GM10248 (cell line): Measurements from ENCODE around the gene YOD1.

ENCODE experiments used
- CTCF ChIA-PET: fragments of 300-600 bp; sonication (Branson Sonifier 250); formaldehyde crosslinking; extraction: SDS; loops from one replicate; lab custom pipeline; 2021; ENCODE audit warnings: antibody characterized with exemption; lab: Yijun Ruan, JAX
- POLR2A ChIA-PET: fragments of 350-650 bp; sonication (Branson Sonifier 250); formaldehyde crosslinking; extraction: SDS; loops from one replicate; lab custom pipeline; 2020; ENCODE audit warnings: antibody characterized with exemption; lab: Yijun Ruan, JAX
- DNase-seq: peaks from one replicate; pipeline ENCODE4 v3.0.0; 2012; ENCODE audit errors: extremely low spot score
- TF ChIP-seq, protein P1 (sequence below): IDR thresholded peaks from 2 replicates; pipeline ENCODE4 v1.5.1; 2012; ENCODE audit warnings: mild to moderate bottlenecking, low read depth; ENCODE audit errors: extremely low read depth, missing control alignments, control extremely low read depth

Gene YOD1

DNA sequence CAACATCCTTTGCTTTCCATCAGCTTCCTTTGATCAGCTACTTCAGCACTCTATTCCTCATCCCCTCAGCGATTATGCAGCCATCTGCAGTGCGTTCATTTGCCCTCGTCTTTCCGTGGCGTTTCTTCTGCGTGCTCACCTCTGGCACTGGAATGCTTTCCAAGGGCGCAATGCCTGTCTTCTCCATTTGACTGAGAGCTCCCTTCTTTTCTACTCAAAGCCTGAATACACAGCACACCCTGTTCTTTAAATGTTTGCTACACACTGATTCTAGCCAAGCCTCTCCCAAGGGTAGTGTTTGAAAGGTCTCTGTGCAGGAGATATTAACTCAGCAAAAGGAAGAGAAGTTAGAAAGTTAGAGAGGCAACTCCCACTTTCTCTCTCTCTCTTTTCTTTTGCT, 41.1 kb downstream of the YOD1 start:
- POLR2A ChIA-PET: no interaction called here

DNA sequence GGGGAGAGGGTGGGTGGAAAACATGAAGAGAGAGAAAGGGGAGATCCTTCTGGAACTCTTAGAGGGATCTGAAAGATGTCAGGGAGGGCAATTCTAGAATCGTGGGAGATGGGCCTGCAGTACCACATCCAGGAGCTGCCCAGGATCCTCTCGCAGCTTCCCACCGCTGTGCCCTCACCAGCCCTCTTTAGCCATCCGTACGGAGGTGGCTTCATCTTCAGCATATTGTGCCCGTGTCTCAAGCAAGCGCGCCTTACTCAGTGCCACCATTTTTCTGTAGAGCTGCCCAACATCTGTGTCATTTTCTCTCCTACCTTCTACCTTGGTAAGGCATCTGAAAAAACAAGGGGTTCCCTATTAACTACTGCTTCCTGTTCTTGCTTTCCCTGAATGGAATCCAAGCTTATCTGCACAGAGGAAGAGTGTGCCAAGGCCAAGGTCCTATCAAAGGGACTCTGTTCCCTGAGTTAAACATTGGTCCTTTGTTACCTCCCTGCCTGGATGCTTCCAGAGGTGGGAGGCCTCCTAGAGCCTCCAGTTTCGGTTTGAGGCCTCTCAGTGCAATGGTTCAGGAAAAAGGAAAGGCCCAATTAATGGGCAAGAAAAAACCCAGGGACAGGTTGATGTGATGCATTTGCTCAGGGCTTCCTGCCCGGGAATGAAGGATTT, 41.7 kb downstream of the YOD1 start:
- no peak for DNase-seq
- CTCF ChIA-PET: interaction anchor here (1.3 to 2.7 kb wide), 2 partner anchors 12 to 27 kb away, joined by 3 to 12 read pairs; no protein-coding TSS in a partner anchor
- TF ChIP-seq, protein P1, sequence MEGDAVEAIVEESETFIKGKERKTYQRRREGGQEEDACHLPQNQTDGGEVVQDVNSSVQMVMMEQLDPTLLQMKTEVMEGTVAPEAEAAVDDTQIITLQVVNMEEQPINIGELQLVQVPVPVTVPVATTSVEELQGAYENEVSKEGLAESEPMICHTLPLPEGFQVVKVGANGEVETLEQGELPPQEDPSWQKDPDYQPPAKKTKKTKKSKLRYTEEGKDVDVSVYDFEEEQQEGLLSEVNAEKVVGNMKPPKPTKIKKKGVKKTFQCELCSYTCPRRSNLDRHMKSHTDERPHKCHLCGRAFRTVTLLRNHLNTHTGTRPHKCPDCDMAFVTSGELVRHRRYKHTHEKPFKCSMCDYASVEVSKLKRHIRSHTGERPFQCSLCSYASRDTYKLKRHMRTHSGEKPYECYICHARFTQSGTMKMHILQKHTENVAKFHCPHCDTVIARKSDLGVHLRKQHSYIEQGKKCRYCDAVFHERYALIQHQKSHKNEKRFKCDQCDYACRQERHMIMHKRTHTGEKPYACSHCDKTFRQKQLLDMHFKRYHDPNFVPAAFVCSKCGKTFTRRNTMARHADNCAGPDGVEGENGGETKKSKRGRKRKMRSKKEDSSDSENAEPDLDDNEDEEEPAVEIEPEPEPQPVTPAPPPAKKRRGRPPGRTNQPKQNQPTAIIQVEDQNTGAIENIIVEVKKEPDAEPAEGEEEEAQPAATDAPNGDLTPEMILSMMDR: no peak
- POLR2A ChIA-PET: no interaction called here

More for the DNA sequence above, 41.1 kb downstream of the YOD1 start:
- no peak for DNase-seq
- CTCF ChIA-PET: interaction anchor here (2.7 kb wide), 1 partner anchor 28 kb away, joined by 12 read pairs; no protein-coding TSS in a partner anchor
- TF ChIP-seq, protein P1: no peak

DNA sequence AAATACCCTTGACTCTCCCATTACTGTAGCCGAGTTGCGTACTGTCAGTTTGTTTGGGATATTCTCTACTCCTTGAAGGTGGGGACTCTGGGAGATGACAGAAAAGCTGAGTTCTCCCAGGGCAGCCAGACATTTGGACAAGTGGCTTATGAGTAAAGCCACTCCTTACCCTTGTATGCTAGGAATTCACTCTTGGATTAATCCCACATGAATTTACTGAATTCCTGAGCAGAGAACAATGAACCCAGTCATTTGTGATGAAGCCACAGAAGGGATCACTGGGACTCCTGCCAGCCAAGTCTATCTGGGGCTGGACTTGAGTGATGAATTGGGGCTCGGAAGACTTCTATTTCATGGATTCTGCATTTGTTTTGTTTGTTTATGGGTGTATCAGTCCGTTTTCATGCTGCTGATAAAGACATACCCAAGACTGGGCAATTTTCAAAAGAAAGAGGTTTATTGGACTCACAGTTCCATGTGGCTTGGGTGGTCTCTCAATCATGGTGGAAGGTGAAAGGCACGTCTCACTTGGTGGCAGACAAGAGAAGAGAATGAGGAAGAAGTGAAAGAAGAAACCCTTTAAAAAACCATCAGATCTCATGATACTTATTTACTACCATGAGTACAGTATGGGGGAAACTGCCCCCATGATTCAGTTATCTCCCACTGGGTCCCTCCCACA, 43.5 kb downstream of the YOD1 start:
- TF ChIP-seq, protein P1: no peak
- CTCF ChIA-PET: interaction anchor here (1.9 to 4.5 kb wide), 4 partner anchors 14 to 72 kb away, joined by 6 to 60 read pairs (median 10); no protein-coding TSS in a partner anchor
- DNase-seq: no peak
- POLR2A ChIA-PET: no interaction called here

DNA sequence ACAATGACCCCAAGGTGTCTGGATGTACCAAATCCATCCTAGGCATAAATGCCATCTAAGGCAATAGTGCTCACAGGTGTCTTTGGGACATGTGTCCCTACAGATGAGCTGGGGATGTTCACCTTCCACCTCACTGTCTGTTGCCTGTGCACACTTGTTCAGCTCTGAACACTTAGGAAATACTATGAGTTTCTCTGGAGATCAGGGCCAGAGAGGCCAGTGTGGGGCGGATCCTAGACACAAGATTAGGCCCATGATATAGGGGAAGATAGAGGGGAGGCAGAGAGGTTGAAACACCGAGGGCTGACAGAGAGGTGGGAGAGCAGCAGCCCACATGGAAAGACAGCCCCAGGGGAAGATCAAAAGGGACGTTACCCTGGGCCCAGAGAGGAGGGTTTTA, 44.1 kb downstream of the YOD1 start:
- TF ChIP-seq, protein P1: no peak
- CTCF ChIA-PET: interaction anchor here (1.9 to 4.5 kb wide), 8 partner anchors 8 to 71 kb away, joined by 6 to 60 read pairs (median 22); partner anchors contain the start of gene C1orf116
- POLR2A ChIA-PET: no interaction called here
- DNase-seq: no peak

DNA sequence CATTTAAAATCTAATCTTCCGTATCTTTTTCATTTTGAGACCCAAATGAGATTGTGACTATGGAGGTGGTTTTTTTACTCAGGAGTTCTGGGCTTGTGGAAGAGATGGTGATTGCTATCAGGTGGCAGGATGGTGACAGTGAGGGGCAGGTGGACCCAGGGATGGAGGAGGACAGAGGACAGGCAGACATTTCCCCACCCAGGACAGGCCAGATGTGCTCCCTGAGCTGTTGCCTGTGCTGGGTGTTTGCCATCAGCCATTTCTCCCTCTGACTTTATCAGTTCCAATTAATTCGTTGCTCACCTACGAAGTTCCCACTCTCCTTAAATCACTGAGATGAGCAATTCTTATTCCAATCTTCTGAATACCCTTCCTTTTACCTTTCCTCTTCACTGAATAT, 44.9 kb downstream of the YOD1 start:
- ChIA-PET POLR2A (no interaction called here), CTCF (interaction anchor here (0.8 to 4.5 kb wide), 14 partner anchors 9 to 205 kb away, joined by 3 to 60 read pairs (median 8); partner anchors contain the start of genes C1orf116 and PFKFB2)

More for the DNA sequence above, 44.9 kb downstream of the YOD1 start:
- DNase-seq: no peak
- TF ChIP-seq, protein P1: no peak
